ENCODE data around the gene SURF4. TPM values are rescaled to one million over a fixed set of nuclear protein-coding genes. Genes with fewer than 3 reads are reported as not detected.
A peak's percentile ranks its signal among the peaks of the same experiment; 100 is the strongest.

Gene SURF4
- 301 and 417 TPM in 2 replicates for total RNA-seq (2014; rRNA removed; shearing (Covaris generic); ENCODE audit: low replicate concordance)

GRCh38 chr9:133375724-133376654, at the start of gene SURF4, which contains the start of gene STKLD1:
Gene SURF4 (minus strand): TSS chr9:133376060. CDS start chr9:133375969, 91 bp downstream.
Gene STKLD1 (plus strand): TSS chr9:133376366. CDS start chr9:133376474, 108 bp downstream.
- no peaks in the 10 kb centered on the region for H3K27me3 ChIP-seq
- H3K9me3 ChIP-seq: no peaks in the 10 kb centered on the region
- peaks cover 28% of the 10 kb centered on the region for H3K36me3 ChIP-seq
- H3K4me3 ChIP-seq: peak within 1 kb of the TSS; percentile 95
- peak; percentile 94 for DNase-seq

- no peaks in the 10 kb centered on the region for H3K27me3 ChIP-seq
- DNase-seq: no peak
- no peaks in the 10 kb centered on the region for H3K9me3 ChIP-seq
Observed at GRCh38 chr9:133425049-133425632, 49.3 kb upstream of the SURF4 start.

GRCh38 chr9:133424187-133424586, 48.3 kb upstream of the SURF4 start:
- no peaks in the 10 kb centered on the region for H3K27me3 ChIP-seq
- DNase-seq: no peak
- no peaks in the 10 kb centered on the region for H3K9me3 ChIP-seq
- H3K4me3 ChIP-seq: no peak overlapping the region
- no peaks in the 10 kb centered on the region for H3K36me3 ChIP-seq

More at GRCh38 chr9:133425049-133425632, 49.3 kb upstream of the SURF4 start:
- Histone ChIP-seq H3K36me3 (no peaks in the 10 kb centered on the region), H3K4me3 (no peak overlapping the region)

GRCh38 chr9:133423216-133423615, 47.4 kb upstream of the SURF4 start:
- Histone ChIP-seq H3K9me3 (no peaks in the 10 kb centered on the region), H3K36me3 (no peaks in the 10 kb centered on the region), H3K27me3 (no peaks in the 10 kb centered on the region), H3K4me3 (no peak overlapping the region)
- no peak for DNase-seq

- Histone ChIP-seq H3K27me3 (no peaks in the 10 kb centered on the region), H3K9me3 (no peaks in the 10 kb centered on the region), H3K4me3 (no peak within 1 kb of the TSS), H3K36me3 (no peaks in the 10 kb centered on the region)
- DNase-seq: no peak
Observed at GRCh38 chr9:133421615-133422542, 46.0 kb upstream of the SURF4 start, which contains the start of gene ADAMTS13. Gene ADAMTS13 (plus strand): TSS chr9:133422367. CDS start chr9:133422444, 77 bp downstream.

GRCh38 chr9:133420392-133420827, 44.5 kb upstream of the SURF4 start:
- Histone ChIP-seq H3K9me3 (no peaks in the 10 kb centered on the region), H3K36me3 (peaks cover 14% of the 10 kb centered on the region), H3K4me3 (no peak overlapping the region), H3K27me3 (no peaks in the 10 kb centered on the region)
- DNase-seq: no peak

- H3K36me3 ChIP-seq: peaks cover 26% of the 10 kb centered on the region
- no peak for DNase-seq
- H3K9me3 ChIP-seq: no peaks in the 10 kb centered on the region
- peak overlapping the region; percentile 85 for H3K4me3 ChIP-seq
- H3K27me3 ChIP-seq: no peaks in the 10 kb centered on the region
Observed at GRCh38 chr9:133419005-133419404, 43.1 kb upstream of the SURF4 start.

- no peaks in the 10 kb centered on the region for H3K27me3 ChIP-seq
- peak; percentile 94 for DNase-seq
- peak within 1 kb of the TSS; percentile 85 for H3K4me3 ChIP-seq
- H3K9me3 ChIP-seq: no peaks in the 10 kb centered on the region
- peaks cover 35% of the 10 kb centered on the region for H3K36me3 ChIP-seq
Observed at GRCh38 chr9:133417541-133418461, 41.9 kb upstream of the SURF4 start, which contains the start of gene REXO4. Gene REXO4 (minus strand): TSS chr9:133418010. CDS start chr9:133417844, 166 bp downstream.

GRCh38 chr9:133415170-133415569, 39.3 kb upstream of the SURF4 start:
- Histone ChIP-seq H3K4me3 (no peak overlapping the region), H3K27me3 (no peaks in the 10 kb centered on the region), H3K9me3 (no peaks in the 10 kb centered on the region), H3K36me3 (peaks cover 57% of the 10 kb centered on the region)
- DNase-seq: no peak

GRCh38 chr9:133408042-133408441, 32.2 kb upstream of the SURF4 start:
- Histone ChIP-seq H3K27me3 (no peaks in the 10 kb centered on the region), H3K4me3 (no peak overlapping the region), H3K9me3 (no peaks in the 10 kb centered on the region), H3K36me3 (peaks cover 57% of the 10 kb centered on the region)
- no peak for DNase-seq

GRCh38 chr9:133406480-133407307, 30.8 kb upstream of the SURF4 start:
- peak; percentile 53 for DNase-seq

GRCh38 chr9:133405508-133406438, 29.9 kb upstream of the SURF4 start:
- H3K9me3 ChIP-seq: no peaks in the 10 kb centered on the region
- peaks cover 40% of the 10 kb centered on the region for H3K36me3 ChIP-seq
- H3K27me3 ChIP-seq: no peaks in the 10 kb centered on the region
- no peak for DNase-seq
- H3K4me3 ChIP-seq: no peak overlapping the region

More at GRCh38 chr9:133406480-133407307, 30.8 kb upstream of the SURF4 start:
- Histone ChIP-seq H3K27me3 (no peaks in the 10 kb centered on the region), H3K9me3 (no peaks in the 10 kb centered on the region), H3K4me3 (no peak overlapping the region), H3K36me3 (peaks cover 46% of the 10 kb centered on the region)

GRCh38 chr9:133404454-133405002, 28.7 kb upstream of the SURF4 start:
- Histone ChIP-seq H3K9me3 (no peaks in the 10 kb centered on the region), H3K27me3 (no peaks in the 10 kb centered on the region), H3K4me3 (no peak overlapping the region), H3K36me3 (peaks cover 32% of the 10 kb centered on the region)
- DNase-seq: no peak

Measured in MG63 (cell line).